Endothelial cell (in vitro differentiated cells): ENCODE data around the gene ATRNL1. TPM values are rescaled to one million over a fixed set of nuclear protein-coding genes. Genes with fewer than 3 reads are reported as not detected.

Experiments
- DNase-seq: peaks from one replicate; pipeline ENCODE4 v3.0.0; 2021; ENCODE audit warnings: low spot score
- H3K27ac Mint-ChIP-seq: one replicate; pipeline ENCODE4 v1.8.0; 2021; ENCODE audit warnings: mixed read lengths, inconsistent platforms; ENCODE audit not compliant: unreplicated experiment
- H3K27me3 Mint-ChIP-seq: one replicate; pipeline ENCODE4 v1.8.0; 2021; ENCODE audit warnings: mild to moderate bottlenecking, moderate library complexity, mixed read lengths, inconsistent platforms; ENCODE audit not compliant: unreplicated experiment
- H3K36me3 Mint-ChIP-seq: one replicate; pipeline ENCODE4 v1.8.0; 2021; ENCODE audit warnings: mild to moderate bottlenecking, low read depth, mixed read lengths, inconsistent platforms; ENCODE audit not compliant: unreplicated experiment
- H3K4me1 Mint-ChIP-seq: one replicate; pipeline ENCODE4 v1.8.0; 2021; ENCODE audit warnings: mild to moderate bottlenecking, mixed read lengths, inconsistent platforms; ENCODE audit not compliant: unreplicated experiment
- H3K4me3 Mint-ChIP-seq: one replicate; pipeline ENCODE4 v1.8.0; 2021; ENCODE audit warnings: mild to moderate bottlenecking, mixed read lengths, inconsistent platforms; ENCODE audit not compliant: unreplicated experiment
- H3K9me3 Mint-ChIP-seq: one replicate; pipeline ENCODE4 v1.8.0; 2021; ENCODE audit warnings: mixed read lengths, inconsistent platforms; ENCODE audit not compliant: unreplicated experiment
- total RNA-seq: library from RNA; stranded (reverse); fragmentation: NEBNext Ultra II Directional; extraction: Animal tissue kit (Norgen Biotek cat#: 25700); gene quantifications from one replicate; pipeline ENCODE4 v1.2.1, GENCODE V29; 2021; ENCODE audit not compliant: unreplicated experiment
- TF ChIP-seq, protein P1 (sequence below): fragments of 200-600 bp; sonication (generic); IDR thresholded peaks from one replicate; pipeline ENCODE4 v1.5.0; 2021; ENCODE audit warnings: antibody characterized with exemption; ENCODE audit not compliant: unreplicated experiment

ATRNL1 gene
- total RNA-seq, 1 donor from 2014 or later: 32.5 TPM

DNA sequence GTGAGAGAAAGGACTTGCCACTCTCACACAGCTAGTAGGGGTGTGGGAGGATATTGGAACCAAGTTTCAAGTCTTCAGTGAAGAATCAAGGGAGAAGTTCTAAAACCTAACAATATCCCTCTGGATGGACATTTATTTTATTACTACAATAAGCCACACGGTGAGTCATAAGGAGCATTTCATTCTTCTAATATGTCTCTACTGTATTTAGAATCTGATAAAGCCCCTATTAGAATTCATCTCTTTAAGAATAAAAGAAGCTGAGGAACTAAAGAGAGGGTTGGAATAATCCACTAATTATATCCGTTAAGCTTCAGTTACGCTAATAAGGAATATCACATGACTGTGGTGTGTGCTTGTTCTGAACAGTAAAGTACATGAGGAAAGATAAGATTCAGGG, 40.9 kb upstream of the ATRNL1 start:
- TF ChIP-seq, protein P1, sequence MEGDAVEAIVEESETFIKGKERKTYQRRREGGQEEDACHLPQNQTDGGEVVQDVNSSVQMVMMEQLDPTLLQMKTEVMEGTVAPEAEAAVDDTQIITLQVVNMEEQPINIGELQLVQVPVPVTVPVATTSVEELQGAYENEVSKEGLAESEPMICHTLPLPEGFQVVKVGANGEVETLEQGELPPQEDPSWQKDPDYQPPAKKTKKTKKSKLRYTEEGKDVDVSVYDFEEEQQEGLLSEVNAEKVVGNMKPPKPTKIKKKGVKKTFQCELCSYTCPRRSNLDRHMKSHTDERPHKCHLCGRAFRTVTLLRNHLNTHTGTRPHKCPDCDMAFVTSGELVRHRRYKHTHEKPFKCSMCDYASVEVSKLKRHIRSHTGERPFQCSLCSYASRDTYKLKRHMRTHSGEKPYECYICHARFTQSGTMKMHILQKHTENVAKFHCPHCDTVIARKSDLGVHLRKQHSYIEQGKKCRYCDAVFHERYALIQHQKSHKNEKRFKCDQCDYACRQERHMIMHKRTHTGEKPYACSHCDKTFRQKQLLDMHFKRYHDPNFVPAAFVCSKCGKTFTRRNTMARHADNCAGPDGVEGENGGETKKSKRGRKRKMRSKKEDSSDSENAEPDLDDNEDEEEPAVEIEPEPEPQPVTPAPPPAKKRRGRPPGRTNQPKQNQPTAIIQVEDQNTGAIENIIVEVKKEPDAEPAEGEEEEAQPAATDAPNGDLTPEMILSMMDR: no peak
- H3K4me3 Mint-ChIP-seq: no peak overlapping the region
- H3K4me1 Mint-ChIP-seq: peaks cover 5% of the 10 kb centered on the region
- no peaks in the 10 kb centered on the region for H3K27me3 Mint-ChIP-seq
- H3K36me3 Mint-ChIP-seq: no peaks in the 10 kb centered on the region
- no peak for DNase-seq
- no peak overlapping the region for H3K27ac Mint-ChIP-seq
- no peaks in the 10 kb centered on the region for H3K9me3 Mint-ChIP-seq

DNA sequence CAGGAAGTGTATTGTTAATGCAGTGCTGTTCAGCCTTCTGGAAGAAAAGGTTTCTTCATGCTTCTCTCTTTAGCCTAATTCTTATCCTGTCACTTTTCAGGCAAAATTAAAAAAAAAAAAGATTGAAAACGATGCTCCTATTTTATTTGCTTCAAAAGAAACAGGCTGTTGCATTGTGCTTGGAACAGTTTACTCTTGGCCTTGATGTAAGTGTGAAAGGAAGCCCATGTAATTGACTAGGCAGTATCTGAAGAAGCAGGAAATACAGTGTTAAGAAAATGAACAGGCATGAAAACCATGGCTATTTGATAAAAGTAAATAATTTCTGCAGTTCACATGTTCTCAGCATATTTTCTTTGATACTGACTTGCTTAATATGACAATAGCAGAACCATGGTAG, 40.4 kb upstream of the ATRNL1 start:
- H3K9me3 Mint-ChIP-seq: no peaks in the 10 kb centered on the region
- no peak overlapping the region for H3K27ac Mint-ChIP-seq
- peaks cover 7% of the 10 kb centered on the region for H3K4me1 Mint-ChIP-seq
- no peak for DNase-seq
- H3K27me3 Mint-ChIP-seq: no peaks in the 10 kb centered on the region
- TF ChIP-seq, protein P1: no peak
- no peaks in the 10 kb centered on the region for H3K36me3 Mint-ChIP-seq
- no peak overlapping the region for H3K4me3 Mint-ChIP-seq

DNA sequence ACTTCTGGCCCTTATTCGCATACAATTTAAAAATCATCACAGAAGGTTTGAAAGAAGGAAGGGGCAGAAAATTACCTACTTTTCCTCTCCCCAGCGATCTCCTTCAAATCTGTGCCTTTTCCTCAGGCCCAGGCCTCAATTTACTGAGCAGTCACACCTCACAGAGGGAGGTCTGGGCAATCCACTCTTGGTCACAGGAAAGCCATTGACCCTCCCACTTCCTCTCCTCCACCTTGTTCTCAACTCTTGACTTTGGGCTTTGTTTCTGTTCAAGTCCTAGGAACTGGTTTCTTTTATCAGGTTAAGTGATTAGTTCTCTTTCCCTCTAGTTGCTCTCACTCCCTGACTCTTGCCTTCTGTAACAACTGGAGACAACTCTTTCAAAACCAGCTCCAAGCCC, 37.0 kb upstream of the ATRNL1 start:
- Mint-ChIP-seq H3K9me3 (no peaks in the 10 kb centered on the region), H3K36me3 (no peaks in the 10 kb centered on the region), H3K27ac (no peak overlapping the region), H3K4me1 (peaks cover 21% of the 10 kb centered on the region), H3K27me3 (no peaks in the 10 kb centered on the region), H3K4me3 (no peak overlapping the region)
- TF ChIP-seq, protein P1: no peak
- DNase-seq: no peak

DNA sequence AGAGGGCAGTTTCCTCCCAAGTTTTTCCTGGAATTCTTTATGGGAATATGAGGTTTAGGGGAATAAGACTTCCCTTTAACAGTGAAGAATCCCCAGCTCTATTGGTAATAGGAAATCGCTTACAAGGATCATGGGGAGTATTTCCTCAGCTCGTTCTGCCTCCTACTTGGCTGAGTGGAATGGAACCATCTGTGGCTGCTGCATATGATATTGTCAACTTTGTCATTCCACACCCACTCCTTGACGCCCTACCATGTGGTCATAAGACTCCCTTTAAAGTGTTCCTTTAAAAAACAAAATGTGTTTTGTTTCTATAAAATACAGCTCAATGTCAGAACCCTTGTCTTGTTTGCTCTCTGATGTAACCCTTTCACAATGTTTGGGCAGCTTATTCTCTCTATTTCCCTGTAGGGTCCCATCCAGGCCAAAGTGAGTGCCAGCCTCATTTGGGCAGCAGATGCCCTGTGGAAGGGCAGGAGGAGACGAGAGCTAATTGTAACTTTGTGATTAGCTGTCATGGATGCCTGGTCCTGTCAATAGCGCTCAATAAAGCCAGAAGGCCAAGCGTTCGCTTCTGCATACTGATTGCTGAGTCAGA, 33.8 kb upstream of the ATRNL1 start:
- Mint-ChIP-seq H3K4me1 (peaks cover 19% of the 10 kb centered on the region), H3K36me3 (no peaks in the 10 kb centered on the region), H3K27ac (no peak overlapping the region), H3K4me3 (no peak overlapping the region), H3K27me3 (no peaks in the 10 kb centered on the region), H3K9me3 (peaks cover 3% of the 10 kb centered on the region)
- TF ChIP-seq, protein P1: no peak
- DNase-seq: no peak

DNA sequence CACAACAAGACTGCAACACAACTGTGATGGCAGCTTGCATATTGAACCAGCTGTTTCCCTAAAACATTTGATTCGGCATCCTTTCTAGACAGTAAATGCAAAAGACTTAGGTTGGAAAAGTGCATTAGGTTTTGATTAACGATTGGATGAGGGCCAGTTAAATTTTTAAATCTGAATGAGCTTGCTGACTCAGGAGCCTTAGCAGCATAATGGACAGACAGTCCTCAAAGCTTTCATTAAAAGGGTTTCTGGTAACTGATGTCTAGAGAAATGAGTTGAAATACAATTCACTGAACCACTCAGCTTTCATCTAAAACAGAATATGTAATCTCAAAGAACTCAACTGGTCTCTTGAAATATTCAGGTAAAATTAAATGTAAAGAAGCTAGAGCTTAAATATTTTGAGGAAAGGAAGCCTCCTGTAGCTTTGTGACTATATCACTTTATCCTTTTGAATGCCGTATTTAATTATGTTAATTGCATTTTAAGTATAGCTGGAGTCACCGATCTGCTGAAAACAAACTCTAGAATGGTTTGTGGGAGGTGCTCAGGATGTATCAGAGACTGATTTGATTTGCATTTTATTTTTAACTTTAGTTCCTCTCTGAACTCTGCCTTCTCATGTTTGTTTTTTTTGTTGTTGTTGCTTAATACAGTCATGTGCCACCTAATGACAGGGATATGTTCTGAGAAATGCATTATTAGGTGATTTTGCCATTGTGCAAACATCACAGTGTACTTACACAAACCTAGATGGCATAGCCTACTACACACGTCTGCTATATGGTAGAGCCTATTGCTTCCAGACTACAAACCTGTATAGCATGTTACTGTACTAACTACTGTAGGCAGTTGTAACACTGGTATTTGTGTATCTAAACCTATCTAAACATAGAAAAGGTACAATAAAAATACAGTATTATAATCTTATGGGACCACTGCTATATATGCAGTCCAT, 29.2 kb upstream of the ATRNL1 start:
- peaks cover 9% of the 10 kb centered on the region for H3K4me1 Mint-ChIP-seq
- TF ChIP-seq, protein P1: no peak
- H3K9me3 Mint-ChIP-seq: peaks cover 3% of the 10 kb centered on the region
- no peaks in the 10 kb centered on the region for H3K27me3 Mint-ChIP-seq
- no peak for DNase-seq
- no peak overlapping the region for H3K4me3 Mint-ChIP-seq
- no peaks in the 10 kb centered on the region for H3K36me3 Mint-ChIP-seq
- H3K27ac Mint-ChIP-seq: no peak overlapping the region
